Measurements from ENCODE around the gene LUZP4. TPM values are rescaled to one million over a fixed set of nuclear protein-coding genes. Genes with fewer than 3 reads are reported as not detected.
"Not testable (repeated sequence)": the region's sequence is repeated elsewhere in the genome, so short reads cannot be mapped to it uniquely, and the experiment has no call there.

LUZP4 gene, protein sequence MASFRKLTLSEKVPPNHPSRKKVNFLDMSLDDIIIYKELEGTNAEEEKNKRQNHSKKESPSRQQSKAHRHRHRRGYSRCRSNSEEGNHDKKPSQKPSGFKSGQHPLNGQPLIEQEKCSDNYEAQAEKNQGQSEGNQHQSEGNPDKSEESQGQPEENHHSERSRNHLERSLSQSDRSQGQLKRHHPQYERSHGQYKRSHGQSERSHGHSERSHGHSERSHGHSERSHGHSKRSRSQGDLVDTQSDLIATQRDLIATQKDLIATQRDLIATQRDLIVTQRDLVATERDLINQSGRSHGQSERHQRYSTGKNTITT
- not detected for total RNA-seq

DNA sequence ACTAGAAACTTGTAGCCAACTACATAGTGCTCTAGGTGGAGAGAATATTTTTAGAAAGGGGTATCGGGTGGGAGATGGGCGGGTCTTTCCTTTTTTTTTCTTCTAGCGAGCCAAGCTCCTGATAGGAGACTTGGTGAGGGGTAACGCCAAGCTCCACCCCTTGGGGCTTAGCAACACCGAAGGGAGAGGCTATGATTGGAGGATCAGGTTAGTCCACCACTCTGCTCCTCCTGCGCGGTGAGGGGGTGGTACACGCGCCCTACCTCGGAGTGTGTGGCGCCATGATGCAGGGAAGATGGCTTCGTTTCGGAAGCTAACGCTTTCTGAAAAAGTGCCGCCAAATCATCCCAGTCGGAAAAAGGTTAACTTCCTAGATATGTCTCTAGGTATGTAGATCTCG is at the start of gene LUZP4:
LUZP4 (plus strand) TSS at position 251 of the 400 bp plus-strand sequence; CDS start at position 296, 45 bp downstream.
- DNase-seq = no peak

DNA sequence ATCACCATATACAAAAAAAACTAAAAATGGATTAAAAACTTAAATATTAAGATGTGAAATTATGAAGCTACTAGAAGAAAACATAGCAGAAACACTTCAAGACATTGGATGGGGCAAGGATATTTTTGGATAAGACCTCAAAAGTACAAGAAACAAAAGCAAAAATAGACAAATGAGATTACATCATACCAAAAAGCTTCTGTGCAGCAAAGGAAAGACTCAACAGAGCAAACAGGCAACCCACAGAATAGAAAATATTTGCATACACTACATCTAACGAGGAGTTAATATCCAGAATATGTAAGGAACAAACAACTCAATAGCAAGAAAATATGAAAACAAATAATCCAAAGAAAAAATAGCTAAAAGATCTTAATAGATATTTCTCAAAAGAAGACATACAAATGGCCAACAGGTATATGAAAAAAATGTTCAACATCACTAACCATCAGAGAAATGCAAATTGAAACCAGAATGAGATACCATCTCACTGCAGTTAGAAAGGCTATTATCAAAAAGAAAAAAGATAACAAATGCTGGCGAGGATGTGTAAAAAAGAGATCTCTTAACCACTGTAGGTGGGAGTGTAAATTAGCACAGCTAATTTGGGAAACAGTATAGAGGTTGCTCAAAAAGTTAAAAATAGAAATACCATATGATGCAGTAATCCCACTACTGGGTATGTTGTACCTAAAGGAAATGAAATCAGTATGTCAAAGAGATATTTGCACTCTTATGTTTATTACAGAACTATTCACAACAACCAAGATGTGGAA is 37.9 kb upstream of the LUZP4 start:
- DNase-seq = no peak

DNA sequence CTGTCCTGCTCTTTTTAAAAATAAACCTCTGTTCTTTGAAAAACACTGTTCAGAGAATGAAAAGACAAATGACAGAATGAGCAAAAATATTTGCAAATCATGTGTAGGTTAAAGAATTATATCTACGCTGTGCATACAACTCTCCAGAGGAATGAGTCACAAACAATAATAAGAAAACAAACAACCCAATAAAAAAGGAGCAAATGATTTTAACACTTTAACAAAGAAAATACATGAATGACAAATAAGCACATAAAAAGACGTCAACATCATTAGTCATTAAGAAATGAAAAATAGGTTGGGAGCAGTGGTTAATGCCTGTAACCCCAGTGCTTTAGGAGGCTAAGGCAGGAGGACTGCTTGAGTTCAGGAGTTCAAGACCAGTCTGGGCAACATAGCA is 34.5 kb upstream of the LUZP4 start:
- no peak for DNase-seq

DNA sequence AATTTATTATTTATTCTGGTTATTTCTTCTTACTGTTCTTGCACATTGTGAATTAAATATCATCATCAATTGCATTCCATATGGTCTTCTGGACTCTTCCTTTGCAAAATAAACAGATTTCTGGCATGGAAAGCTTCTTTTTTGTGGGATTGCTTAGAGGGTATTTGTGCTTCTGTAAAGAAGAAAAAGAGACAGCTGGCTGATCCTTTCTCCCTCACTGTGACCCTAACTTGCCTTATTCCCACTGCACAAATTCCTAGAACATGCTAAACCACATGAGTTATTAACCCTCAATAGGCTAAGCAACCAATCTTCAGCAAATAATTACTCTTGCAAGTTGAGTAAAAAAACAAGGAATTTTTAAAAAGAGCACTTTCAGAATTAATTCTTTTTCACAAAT is 31.8 kb upstream of the LUZP4 start:
- DNase-seq = no peak

DNA sequence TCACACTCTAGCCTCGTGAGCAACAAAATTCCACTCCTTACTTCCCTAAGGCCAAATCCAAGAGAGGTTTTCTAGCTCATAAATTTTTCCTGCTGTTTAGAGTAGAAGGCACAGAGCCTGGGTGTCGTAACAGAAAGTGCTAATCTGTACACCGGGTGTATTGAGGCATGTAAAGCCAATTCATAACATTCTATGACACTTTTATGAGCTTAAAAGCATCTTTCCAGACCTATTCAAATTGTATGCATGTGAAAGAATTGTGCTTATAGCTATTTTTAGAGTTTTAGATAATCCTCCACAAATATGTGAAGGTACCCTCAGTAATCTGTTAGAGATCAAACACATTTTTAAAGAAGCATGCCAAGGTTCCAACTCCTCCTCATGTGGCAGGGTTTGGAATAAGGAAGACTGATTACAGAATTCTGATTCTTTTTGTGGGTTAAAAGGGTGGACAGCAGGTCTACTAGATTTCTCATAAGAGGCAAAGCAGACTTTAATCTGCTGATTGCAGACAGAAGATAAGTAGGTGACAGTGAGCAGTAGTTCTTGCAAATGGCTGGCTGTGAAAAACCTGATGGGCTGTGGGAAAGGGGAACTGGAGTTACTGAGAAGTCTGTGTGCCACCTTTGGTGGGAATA is 30.2 kb upstream of the LUZP4 start:
- no peak for DNase-seq

DNA sequence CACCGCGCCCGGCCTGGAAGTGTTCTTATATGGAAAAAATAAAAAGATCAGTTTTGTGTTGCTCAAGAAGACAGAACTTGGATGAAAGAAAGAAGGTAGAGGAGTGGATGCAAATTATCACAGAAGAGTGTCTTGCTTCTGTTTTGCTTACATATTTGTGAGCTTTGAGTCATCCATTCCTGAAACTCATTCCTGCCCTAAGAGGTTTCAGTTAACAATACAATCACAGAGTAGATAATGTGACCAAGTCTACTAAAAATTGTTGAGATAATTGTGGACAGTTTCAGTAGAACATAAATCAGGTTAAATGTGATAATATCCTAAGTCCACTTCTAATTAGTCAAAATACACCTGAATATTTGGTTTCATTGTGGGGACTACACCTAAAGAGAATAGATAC is 29.2 kb upstream of the LUZP4 start:
- no peak for DNase-seq

DNA sequence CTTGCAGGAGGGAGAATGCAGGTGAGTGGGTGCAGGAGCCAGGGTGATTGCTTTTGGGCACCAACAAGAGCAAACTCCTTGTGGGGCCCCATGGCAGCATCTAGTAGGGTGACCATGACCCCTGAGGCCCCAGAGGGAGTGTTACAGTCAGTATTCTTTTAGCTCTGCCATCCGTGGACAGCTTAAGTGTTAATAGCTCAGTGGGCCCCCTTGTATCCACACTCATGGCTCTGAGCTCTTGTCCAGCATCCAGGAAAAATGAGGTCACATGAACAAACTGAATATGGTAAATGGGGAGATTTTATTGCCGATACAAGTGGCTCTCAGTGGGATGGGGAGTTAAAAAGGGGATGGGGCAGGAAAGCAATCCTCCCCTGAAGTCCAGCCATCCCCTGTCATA is 28.4 kb upstream of the LUZP4 start:
- no peak for DNase-seq

DNA sequence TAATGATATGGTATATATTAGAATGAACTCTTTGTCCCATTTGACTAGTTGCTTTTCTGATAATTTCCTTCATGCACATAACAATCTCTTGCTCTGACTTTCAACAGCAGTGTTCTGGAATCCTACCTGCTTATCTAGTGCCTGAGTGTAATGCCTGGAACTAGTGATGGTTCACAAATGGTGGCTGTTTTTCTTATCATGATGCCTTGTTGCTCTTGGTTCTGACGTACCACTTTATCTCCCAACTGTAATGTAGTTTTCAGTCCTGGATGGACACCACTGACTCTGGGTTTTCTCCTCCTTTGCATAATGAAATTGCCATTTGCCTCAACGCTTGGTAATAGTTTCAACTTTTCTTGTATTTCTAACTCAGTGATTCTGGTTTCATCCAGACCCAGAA is 25.5 kb upstream of the LUZP4 start:
- no peak for DNase-seq

DNA sequence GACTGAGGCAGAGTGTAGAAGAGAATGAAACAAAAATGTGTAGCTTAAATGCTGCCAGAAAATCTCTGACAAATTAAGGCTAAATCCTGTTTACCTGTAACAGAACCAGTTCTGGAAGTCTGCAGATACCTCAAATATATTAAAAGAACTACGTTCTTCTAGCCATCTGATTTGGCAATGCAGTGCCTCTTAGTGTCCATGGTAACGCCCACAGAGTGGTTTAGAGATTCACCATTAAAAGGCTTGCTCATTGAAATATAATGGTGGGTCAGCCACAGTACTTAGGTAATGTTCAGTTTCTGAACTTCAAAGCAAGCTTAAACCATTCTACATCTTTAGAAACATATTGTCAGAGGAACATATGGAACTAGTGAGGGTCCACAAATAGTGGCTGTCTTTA is 23.2 kb upstream of the LUZP4 start:
- no peak for DNase-seq

DNA sequence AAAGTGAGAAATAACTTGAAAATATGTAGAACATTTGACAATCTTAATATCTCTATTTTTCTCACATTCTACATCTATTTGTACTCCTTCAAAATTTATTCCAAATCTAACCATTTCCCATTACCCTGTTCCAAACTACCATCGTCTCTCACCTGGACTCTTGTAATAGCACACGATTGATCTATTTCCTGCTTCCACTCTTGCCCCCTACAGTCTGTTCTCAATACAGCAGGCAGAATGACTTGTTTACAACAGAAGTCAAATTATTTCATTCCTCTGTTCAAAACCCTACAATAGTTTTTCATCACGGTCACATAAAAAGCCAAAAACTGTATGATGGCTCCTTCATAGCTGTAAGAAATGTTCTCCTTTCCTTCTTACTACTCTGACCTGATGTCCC is 21.1 kb upstream of the LUZP4 start:
- DNase-seq = no peak

DNA sequence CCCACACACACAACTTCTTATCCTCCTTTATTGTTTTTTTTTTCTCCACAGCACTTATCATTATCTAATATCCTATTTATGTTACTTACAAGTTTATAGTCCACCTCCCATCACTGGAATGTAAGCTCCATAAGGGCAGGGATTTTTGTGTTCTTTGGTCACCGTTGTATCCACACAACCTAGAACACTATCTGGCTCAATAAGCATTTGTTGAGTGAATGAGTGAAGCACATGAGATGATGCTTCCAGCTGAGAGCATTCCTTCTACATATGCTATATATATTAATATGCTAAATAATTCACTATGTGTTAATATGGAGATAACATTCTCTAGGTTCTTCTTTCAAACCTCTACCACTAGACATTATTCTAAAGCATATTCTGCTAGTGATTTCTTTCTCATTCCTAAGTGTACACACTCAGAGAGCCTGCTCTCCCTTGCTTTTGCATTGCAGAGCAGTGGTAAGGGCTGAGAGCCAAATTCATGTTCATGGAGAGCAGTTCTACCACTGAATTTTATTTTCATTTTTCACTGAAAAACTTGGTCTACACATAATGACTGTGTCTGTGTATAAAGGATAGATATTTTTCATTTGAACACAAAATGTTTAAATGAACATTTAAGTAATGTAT is 20.3 kb upstream of the LUZP4 start:
- DNase-seq = no peak

DNA sequence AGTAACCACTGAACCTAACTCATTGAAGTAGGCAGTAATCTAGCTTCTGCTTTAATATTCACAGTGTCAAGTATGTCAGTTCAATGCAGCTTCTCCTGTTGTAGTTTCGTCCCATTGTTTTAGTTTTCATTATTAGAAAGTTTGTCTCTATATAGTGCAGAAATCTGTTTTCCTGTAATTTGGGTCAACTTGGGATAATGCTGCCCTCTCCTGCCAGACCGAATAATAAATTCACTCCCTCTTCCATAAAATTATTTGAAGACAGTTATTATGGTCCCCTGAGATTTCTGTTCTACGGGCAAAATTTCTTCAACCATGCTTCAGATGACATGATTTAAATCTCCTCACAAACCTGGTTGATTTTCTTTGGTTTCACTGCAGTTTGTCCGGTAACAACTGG is 4.6 kb upstream of the LUZP4 start:
- no peak for DNase-seq

DNA sequence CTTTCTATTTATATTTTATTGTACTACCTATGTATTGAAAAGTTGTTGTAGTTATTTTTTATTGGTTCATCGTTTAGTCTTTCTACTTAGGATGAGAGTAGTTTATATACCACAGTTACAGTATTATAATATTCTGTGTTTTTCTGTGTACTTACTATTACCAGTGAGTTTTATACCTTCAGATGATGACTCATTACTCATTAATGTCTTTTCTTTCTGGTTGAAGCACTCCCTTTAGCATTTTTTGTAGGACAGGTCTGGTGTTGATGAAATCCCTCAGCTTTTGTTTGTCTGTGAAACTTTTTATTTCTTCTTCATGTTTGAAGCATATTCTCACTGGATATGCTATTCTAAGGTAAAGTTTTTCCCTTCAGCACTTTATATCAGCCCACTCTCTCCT is 7.7 kb downstream of the LUZP4 start:
- no peak for DNase-seq

DNA sequence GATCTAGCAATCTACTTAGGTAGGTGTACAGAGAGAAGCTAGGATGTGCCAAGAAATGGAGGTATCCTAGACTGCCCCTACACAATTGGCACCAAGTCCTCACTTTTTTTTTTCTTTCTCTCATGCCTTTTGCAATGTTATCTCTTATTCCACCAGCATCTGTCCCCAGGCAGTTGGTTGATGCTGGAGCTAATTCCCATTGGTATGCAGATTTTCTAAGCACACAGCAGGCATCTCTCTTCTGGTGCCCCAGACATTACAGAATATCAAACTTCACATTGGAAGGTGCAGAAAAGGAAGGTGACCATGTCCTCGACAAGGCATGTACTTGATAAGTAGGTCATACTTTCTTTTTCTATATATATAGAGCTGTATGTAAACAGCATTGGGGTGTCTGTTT is 21.6 kb downstream of the LUZP4 start:
- DNase-seq = no peak

DNA sequence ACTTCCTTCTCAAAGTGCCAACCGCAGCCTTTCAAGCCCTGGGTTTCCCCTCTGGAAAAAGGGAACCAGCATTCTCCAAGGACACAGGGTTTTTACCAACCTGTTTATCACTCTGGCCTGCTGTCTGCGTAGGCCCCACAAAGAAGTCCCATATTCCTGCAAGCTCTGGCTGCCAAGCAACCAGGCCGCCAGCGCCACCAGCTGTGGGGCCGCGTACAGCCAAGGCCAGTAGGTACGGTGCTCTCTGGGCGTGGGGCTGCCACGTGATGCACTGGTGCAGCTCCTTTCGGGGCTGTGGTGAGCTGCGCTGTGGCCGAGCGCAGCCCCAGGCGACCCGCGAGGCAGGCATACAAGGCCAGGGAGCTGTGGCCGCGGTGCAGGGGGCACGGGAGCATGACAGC is 22.1 kb downstream of the LUZP4 start:
- DNase-seq = no peak

DNA sequence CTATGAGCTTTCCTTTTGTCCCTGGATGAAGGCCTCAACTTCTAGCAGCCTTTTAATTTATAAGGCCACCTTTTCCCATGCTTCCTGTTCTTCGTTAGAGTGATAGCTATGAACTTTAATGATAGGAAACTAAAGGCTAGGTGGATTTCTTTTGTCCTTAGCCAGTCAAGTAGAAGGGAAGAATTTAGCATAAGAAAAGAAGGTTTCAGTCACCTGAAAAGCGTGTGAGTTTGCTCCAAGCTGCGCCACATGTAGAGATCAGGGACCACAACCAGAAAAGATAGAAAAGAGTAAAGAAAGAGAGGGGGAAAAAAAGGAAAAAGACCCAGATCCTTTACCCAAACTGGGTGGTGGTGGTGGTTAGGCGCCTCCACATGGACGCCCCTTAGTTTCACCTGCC is 28.6 kb downstream of the LUZP4 start:
- DNase-seq = no peak

DNA sequence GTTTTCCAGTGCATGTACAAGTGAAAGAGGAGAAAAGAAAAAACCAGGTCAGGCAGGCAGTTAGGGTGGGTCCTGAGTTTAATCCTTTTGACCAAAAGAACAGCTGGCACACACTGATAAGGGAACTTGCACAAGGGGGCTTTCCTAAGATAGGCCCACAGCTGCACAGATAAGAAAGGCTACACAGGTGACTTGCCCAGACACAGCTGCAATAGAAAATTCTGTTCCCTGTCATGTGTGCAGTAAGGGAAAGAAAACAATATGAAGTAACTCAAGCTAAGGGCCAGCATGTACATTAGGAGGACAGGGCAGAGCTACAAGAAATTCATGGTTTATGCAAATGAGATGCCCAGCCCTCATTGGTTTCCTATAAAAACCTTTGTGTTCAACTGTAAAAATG is 32.9 kb downstream of the LUZP4 start:
- no peak for DNase-seq

DNA sequence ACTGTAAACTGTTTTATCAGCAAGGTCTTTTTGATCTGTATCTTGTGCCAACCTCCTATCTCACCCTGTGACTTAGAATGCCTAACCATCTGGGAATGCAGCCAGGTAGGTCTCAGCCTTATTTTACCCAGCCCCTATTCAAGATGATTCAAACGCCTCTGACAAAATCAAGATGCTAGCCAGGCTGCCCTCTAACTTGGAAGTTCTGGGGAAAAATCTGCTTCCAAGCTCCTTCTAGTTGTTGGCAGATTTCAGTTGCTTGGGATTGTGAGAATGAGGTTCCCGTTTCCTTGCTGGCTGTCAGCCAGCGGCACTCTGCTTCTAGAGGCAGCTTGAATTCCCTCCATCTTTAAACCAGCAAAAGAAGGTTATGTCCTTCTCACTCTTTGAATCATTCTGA is 34.7 kb downstream of the LUZP4 start:
- no peak for DNase-seq

DNA sequence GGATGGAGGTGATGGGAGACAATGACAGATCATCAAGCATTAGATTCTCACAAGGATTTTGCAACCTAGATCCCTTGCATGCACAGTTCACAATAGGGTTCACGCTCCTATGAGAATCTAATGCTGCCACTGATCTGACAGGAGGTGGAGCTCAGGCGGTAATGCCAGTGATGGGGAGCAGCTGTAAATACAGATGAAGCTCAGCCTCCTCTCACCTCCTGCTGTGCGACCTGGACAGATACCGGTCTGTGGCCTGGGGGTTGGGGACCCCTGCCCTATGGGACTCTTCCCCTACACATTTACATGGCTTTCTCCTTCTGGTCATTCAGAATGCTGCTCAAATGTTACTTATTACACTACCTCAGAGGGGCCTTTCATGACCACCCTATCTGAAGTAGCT is 39.8 kb downstream of the LUZP4 start:
- DNase-seq = not testable (repeated sequence)

DNA sequence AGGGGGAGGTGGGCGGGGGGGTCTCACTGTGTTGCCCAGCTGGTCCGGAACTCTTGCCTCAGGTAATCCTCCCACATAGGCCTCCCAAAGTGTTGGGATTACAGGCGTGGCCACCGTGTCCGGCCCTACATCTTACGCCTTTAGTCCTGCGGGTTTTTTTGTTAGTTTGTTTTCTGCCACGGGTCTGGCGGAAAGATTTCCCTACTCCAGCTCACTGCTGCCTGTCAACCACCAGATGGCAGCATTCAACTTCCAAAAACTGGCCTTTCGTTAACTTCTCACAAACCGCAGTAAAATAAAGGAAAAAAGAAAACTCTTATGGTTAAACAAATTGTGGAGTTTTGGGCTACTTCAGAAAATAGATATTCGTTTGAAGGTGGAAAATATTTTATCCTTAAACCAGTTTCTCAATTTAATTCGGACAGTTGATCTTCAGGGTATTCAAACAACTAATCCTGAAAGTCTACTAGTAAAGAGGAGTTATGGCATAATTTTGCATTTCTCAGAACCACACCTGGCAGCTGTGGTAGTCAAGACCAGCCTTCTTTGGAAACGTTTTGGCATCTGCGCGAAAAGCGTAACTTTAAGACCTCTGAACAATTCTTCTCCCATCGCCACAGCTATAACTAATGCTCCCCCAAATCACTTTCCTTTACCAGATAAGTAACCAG is 41.1 kb downstream of the LUZP4 start:
- no peak for DNase-seq

DNA sequence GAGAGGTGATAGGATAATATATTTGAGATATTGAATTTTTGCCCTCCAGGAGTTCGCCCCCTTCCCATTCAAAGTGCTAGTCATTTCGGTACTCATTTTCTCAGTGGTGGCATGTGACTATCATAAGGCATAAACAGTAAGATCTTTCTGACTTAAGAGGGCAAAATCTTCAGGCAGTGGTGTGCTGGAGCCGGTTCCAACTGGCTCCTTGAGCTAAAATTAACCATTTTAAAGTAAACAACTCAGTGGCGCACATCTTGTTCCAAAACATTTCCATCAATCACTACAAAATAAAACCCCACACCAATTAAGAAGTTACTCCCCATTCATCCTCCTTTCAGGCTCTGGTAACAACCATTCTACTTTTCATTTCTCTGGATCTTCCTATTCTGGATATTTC is 43.3 kb downstream of the LUZP4 start:
- no peak for DNase-seq

DNA sequence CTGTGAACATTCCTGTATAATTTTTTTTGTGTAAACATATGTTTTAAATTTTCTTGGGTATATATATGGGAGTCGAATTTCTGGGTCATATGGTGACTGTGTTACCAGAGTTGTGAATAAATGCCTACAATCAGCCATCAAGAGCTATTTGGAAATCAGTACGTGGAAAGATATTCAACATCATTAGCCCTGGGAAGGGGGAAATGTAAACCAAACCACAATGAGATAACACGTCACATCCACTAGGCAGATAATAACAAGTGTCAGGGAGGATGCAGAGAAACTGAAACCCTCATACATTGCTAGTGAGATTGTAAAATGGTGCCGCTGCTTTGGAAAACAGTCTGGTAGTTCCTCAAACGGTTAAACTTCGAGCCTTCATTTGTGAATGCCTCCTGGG is 43.9 kb downstream of the LUZP4 start:
- DNase-seq = no peak
